Colonic mucosa (tissue), 4 donors: ENCODE measurements around the gene R3HCC1L. TPM values are rescaled to one million over a fixed set of nuclear protein-coding genes. Genes with fewer than 3 reads are reported as not detected.

Source experiments
- DNase-seq: peaks from one replicate; pipeline ENCODE4 v3.0.0-alpha.2; 2020
- H3K27ac ChIP-seq: fragments of 200-600 bp; one replicate; pipeline ENCODE4 v1.8.0; 2021
- H3K27me3 ChIP-seq: fragments of 200-600 bp; one replicate; pipeline ENCODE4 v1.8.0; 2021
- H3K36me3 ChIP-seq: fragments of 200-600 bp; one replicate; pipeline ENCODE4 v1.8.0; 2021
- H3K4me1 ChIP-seq: fragments of 200-600 bp; one replicate; pipeline ENCODE4 v1.8.0; 2021; ENCODE audit warnings: mild to moderate bottlenecking
- H3K4me3 ChIP-seq: fragments of 200-600 bp; one replicate; pipeline ENCODE4 v1.8.0; 2021
- H3K9ac ChIP-seq, 2 donors: one replicate each; pipeline ENCODE4 v1.7.0; 2013; ENCODE audit warnings: control low read depth in 2 of 2, low read depth in 2 of 2, low read length in 2 of 2
- H3K9me3 ChIP-seq: fragments of 200-600 bp; one replicate; pipeline ENCODE4 v1.8.0; 2021
- CTCF ChIP-seq: fragments of 200-600 bp; IDR thresholded peaks from one replicate; pipeline ENCODE4 v1.8.0; 2022; ENCODE audit warnings: antibody characterized with exemption, mild to moderate bottlenecking
- intact Hi-C: fragments of 100-400 bp; cut with DNase I; formaldehyde crosslinking; loops from one replicate; pipeline ENCODE4 v1.14.1; 2022
- total RNA-seq, 2 donors: library from RNA; stranded (reverse); fragmentation: NEBNext Ultra II Directional in 1 of 2; extraction: Animal tissue kit (Norgen Biotek cat#: 25700) in 1 of 2; gene quantifications; one replicate each; pipeline ENCODE4 v1.2.1, GENCODE V29; 2021
- donor health status: healthy.
- donor health status: DM: no; HTN: no; CAD: no.
- donor health status: DM: no; HTN: no; CAD: no.

R3HCC1L gene
- total RNA-seq, 2 donors from 2014 or later, result 16.7 to 16.8 TPM

- no peak for TF ChIP-seq CTCF
Observed at GRCh38 chr10:98293550-98294269, 159.3 kb downstream of the R3HCC1L start.

GRCh38 chr10:98294270-98294627 is 159.8 kb downstream of the R3HCC1L start:
- DNase-seq, result no peak
- H3K36me3 ChIP-seq, result no peaks in the 10 kb centered on the region
- TF ChIP-seq CTCF, result no peak
- no peaks in the 10 kb centered on the region for H3K9me3 ChIP-seq
- H3K4me3 ChIP-seq, result no peak overlapping the region
- no peak overlapping the region for H3K9ac ChIP-seq
- H3K27me3 ChIP-seq, result no peaks in the 10 kb centered on the region
- no peaks in the 10 kb centered on the region for H3K4me1 ChIP-seq
- H3K27ac ChIP-seq, result no peak overlapping the region
- intact Hi-C loops, result no loop called here

More at GRCh38 chr10:98293550-98294269, 159.3 kb downstream of the R3HCC1L start:
- no peak overlapping the region for H3K9ac ChIP-seq
- no peak overlapping the region for H3K4me3 ChIP-seq
- no peaks in the 10 kb centered on the region for H3K4me1 ChIP-seq
- H3K27me3 ChIP-seq, result no peaks in the 10 kb centered on the region
- intact Hi-C loops, result no loop called here
- H3K9me3 ChIP-seq, result no peaks in the 10 kb centered on the region
- no peak for DNase-seq
- no peaks in the 10 kb centered on the region for H3K36me3 ChIP-seq
- no peak overlapping the region for H3K27ac ChIP-seq

Other genes with a start within 250 kb of the R3HCC1L start
- gene CRTAC1, start 104.0 kb upstream of the R3HCC1L start, total RNA-seq, result 1 to 10 TPM in 1 of 2 donors, under 1 TPM in 1; 0.17 to 1.4 TPM
- 1 to 10 TPM in 1 of 2 donors, under 1 TPM in 1; 0.32 to 1.6 TPM for gene LOXL4, start 133.5 kb downstream of the R3HCC1L start, total RNA-seq